ENCODE measurements around the gene GGA1.

DNA sequence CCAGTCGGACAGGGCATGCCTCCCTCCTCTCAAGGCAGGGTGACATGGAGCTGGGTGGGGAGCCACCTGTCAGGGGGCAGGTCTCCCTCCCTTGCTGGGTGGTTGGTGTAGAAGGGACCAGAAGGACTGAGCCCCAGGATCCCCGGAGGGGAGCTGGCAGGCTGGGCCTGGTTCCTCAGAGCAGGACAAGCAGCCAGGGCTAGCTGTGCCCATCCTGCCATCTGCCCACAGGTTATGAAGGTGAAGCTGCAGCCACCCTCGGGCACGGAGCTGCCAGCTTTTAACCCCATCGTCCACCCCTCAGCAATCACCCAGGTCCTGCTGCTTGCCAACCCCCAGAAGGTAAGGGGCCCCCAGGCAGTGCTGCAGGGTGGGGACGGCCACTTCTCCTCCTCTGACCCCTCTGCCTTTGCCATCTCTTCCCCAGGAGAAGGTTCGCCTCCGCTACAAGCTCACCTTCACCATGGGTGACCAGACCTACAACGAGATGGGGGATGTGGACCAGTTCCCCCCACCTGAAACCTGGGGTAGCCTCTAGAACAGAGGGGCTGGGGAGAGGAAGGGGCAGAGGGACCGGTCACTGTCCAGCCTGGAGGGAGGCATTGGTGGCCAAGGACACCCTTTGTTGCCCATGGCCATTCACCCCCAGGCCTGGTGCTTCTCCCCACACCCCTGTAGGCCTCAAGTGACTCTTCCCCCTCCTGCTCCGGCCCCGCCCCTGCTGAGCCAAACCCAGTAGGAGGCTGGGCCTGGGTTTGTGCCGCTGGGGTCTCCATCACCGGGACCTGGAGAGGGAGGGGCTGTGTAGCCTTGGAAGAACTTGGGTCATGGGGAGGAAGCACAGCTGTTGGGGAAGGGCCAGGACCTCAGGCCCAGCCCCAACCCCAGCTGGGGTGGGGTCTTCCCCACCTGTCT lies 23.8 kb downstream of the GGA1 start:
- no peak for TF ChIP-seq POLR2A (IDR thresholded peaks at IDR 0.05)
- TF ChIP-seq, protein P1, sequence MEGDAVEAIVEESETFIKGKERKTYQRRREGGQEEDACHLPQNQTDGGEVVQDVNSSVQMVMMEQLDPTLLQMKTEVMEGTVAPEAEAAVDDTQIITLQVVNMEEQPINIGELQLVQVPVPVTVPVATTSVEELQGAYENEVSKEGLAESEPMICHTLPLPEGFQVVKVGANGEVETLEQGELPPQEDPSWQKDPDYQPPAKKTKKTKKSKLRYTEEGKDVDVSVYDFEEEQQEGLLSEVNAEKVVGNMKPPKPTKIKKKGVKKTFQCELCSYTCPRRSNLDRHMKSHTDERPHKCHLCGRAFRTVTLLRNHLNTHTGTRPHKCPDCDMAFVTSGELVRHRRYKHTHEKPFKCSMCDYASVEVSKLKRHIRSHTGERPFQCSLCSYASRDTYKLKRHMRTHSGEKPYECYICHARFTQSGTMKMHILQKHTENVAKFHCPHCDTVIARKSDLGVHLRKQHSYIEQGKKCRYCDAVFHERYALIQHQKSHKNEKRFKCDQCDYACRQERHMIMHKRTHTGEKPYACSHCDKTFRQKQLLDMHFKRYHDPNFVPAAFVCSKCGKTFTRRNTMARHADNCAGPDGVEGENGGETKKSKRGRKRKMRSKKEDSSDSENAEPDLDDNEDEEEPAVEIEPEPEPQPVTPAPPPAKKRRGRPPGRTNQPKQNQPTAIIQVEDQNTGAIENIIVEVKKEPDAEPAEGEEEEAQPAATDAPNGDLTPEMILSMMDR (IDR thresholded peaks at IDR 0.05): no peak
